Osteocyte (in vitro differentiated cells): Measurements from ENCODE around the gene KLHL3. TPM values are rescaled to one million over a fixed set of nuclear protein-coding genes. Genes with fewer than 3 reads are reported as not detected.
"Not testable (repeated sequence)": the region's sequence is repeated elsewhere in the genome, so short reads cannot be mapped to it uniquely, and the experiment has no call there.

ENCODE experiments used
- DNase-seq: peaks from one replicate; pipeline ENCODE4 v3.0.0; 2021; ENCODE audit warnings: mixed read lengths; ENCODE audit not compliant: unreplicated experiment; ENCODE audit errors: extremely low spot score
- H3K27ac Mint-ChIP-seq: one replicate; pipeline ENCODE4 v1.8.0; 2021; ENCODE audit warnings: mild to moderate bottlenecking, mixed read lengths; ENCODE audit not compliant: unreplicated experiment
- H3K27me3 Mint-ChIP-seq: one replicate; pipeline ENCODE4 v1.8.0; 2021; ENCODE audit warnings: mixed read lengths; ENCODE audit not compliant: unreplicated experiment
- H3K36me3 Mint-ChIP-seq: one replicate; pipeline ENCODE4 v1.8.0; 2021; ENCODE audit warnings: mixed read lengths; ENCODE audit not compliant: unreplicated experiment
- H3K4me1 Mint-ChIP-seq: one replicate; pipeline ENCODE4 v1.8.0; 2021; ENCODE audit warnings: mixed read lengths; ENCODE audit not compliant: unreplicated experiment
- H3K4me3 Mint-ChIP-seq: one replicate; pipeline ENCODE4 v1.8.0; 2021; ENCODE audit warnings: mild to moderate bottlenecking, moderate library complexity, mixed read lengths; ENCODE audit not compliant: unreplicated experiment
- H3K9me3 Mint-ChIP-seq: one replicate; pipeline ENCODE4 v1.8.0; 2021; ENCODE audit warnings: mixed read lengths; ENCODE audit not compliant: unreplicated experiment
- CTCF ChIP-seq: fragments of 200-600 bp; sonication (generic); IDR thresholded peaks from 2 replicates; pipeline ENCODE4 v1.5.0; 2021; ENCODE audit warnings: antibody characterized with exemption, mild to moderate bottlenecking, moderate library complexity
- long read RNA-seq: library from polyadenylated mRNA; unstranded; transcript quantifications from one replicate; pipeline ENCODE4 v2.0.0, GENCODE V29; 2021
- total RNA-seq: library from RNA; stranded (reverse); gene quantifications from 2 replicates; pipeline ENCODE4 v1.2.1, GENCODE V29; 2021

Gene KLHL3, protein sequence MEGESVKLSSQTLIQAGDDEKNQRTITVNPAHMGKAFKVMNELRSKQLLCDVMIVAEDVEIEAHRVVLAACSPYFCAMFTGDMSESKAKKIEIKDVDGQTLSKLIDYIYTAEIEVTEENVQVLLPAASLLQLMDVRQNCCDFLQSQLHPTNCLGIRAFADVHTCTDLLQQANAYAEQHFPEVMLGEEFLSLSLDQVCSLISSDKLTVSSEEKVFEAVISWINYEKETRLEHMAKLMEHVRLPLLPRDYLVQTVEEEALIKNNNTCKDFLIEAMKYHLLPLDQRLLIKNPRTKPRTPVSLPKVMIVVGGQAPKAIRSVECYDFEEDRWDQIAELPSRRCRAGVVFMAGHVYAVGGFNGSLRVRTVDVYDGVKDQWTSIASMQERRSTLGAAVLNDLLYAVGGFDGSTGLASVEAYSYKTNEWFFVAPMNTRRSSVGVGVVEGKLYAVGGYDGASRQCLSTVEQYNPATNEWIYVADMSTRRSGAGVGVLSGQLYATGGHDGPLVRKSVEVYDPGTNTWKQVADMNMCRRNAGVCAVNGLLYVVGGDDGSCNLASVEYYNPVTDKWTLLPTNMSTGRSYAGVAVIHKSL
- 2.2 and 3.1 TPM in 2 replicates for total RNA-seq
- long read RNA-seq, full-length matches to known transcripts = 2 of 3 reads
- long read RNA-seq, partial matches to known transcripts = 0 of 3 reads
- long read RNA-seq, other reads (novel, unspliced or antisense) = 1 of 3 reads

- H3K27me3 Mint-ChIP-seq = no peaks in the 10 kb centered on the region
- TF ChIP-seq CTCF = peak; percentile 31
- H3K36me3 Mint-ChIP-seq = peaks cover 3% of the 10 kb centered on the region
- H3K4me1 Mint-ChIP-seq = peaks cover 2% of the 10 kb centered on the region
- H3K9me3 Mint-ChIP-seq = peaks cover 6% of the 10 kb centered on the region
- H3K4me3 Mint-ChIP-seq = no peak within 1 kb of the TSS
- no peak for DNase-seq
- no peak within 1 kb of the TSS for H3K27ac Mint-ChIP-seq
These were observed at the start of gene KLHL3 for GRCh38 chr5:137735555-137736284. Gene KLHL3, minus strand, starts transcription at chr5:137736089. Its CDS starts 443 bp downstream, at chr5:137735646.

- TF ChIP-seq CTCF = no peak
- H3K36me3 Mint-ChIP-seq = no peaks in the 10 kb centered on the region
- no peak overlapping the region for H3K4me3 Mint-ChIP-seq
- H3K4me1 Mint-ChIP-seq = no peaks in the 10 kb centered on the region
- no peak for DNase-seq
- peaks cover 82% of the 10 kb centered on the region for H3K27me3 Mint-ChIP-seq
- no peak overlapping the region for H3K27ac Mint-ChIP-seq
- H3K9me3 Mint-ChIP-seq = no peaks in the 10 kb centered on the region
These were observed 47.2 kb upstream of the KLHL3 start for GRCh38 chr5:137782984-137783536.

DNA sequence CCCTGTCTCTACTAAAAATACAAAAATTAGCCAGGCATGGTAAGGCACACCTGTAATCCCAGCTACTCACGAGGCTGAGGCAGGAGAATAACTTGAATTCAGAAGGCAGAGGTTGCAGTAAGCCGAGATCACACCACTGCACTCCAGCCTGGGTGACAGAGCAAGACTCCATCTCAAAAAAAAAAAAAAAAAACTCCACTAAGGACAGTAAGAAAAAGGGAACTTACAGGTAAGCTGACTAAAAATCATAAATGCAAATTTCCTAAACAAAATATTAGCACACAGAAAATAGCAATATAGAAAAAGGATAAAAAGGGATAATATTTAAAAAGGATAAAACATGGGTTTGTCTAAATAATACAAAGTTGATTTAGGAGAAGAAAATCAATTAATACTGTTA lies 46.2 kb upstream of the KLHL3 start:
- peaks cover 76% of the 10 kb centered on the region for H3K27me3 Mint-ChIP-seq

DNA sequence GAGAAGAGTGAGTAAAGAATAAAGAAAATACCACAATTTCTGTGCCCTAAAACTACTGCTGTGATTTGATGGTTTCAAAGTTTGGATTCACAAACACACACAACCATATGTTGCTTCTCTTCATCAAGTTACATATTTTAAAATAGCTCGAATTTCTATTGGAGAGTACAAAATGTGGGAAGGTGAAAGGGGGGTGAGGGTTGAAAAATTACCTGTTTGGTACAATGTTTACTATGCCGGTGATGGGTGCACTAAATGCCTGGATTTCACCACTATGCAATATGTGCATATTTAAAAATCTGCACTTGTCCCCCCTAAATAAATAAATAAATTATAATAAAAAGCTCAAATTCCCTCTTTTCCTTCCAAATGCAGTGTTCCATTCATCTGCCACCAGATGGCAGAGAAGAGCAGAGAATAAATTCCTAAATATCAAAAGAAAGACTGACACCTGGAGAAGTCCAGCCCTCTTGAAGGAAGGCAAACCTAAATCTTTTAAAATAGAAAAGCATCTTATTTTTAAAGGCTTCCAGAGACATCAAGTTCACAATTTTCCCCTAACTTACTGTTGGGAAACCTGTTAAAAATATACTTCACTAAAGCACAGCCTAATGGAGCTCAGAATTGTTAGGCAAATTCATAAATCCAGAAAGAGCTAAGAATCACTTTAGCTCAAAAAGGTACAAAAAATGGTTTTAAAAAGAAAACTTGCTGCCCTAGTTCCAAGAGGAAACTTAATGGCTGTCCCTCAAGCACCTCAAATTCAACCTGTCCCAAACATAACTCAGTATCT lies 43.1 kb upstream of the KLHL3 start:
- Mint-ChIP-seq H3K27me3 (peaks cover 71% of the 10 kb centered on the region), H3K27ac (no peak overlapping the region), H3K4me3 (no peak overlapping the region), H3K9me3 (no peaks in the 10 kb centered on the region), H3K36me3 (no peaks in the 10 kb centered on the region), H3K4me1 (no peaks in the 10 kb centered on the region)
- no peak for DNase-seq
- peak; percentile 83 for TF ChIP-seq CTCF

More for the DNA sequence above, 46.2 kb upstream of the KLHL3 start:
- Mint-ChIP-seq H3K36me3 (no peaks in the 10 kb centered on the region), H3K27ac (no peak overlapping the region), H3K9me3 (no peaks in the 10 kb centered on the region), H3K4me1 (no peaks in the 10 kb centered on the region), H3K4me3 (no peak overlapping the region)
- TF ChIP-seq CTCF = no peak
- no peak for DNase-seq

- not testable (repeated sequence) for DNase-seq, H3K27ac Mint-ChIP-seq, H3K36me3 Mint-ChIP-seq, H3K4me1 Mint-ChIP-seq, H3K4me3 Mint-ChIP-seq
- Mint-ChIP-seq H3K9me3 (peaks cover 27% of the 10 kb centered on the region), H3K27me3 (peaks cover 63% of the 10 kb centered on the region)
These were observed 32.0 kb upstream of the KLHL3 start for GRCh38 chr5:137767937-137768336.
